ENCODE data around the gene RPS6KC1. TPM values are rescaled to one million over a fixed set of nuclear protein-coding genes. Genes with fewer than 3 reads are reported as not detected.

The RPS6KC1 gene
- total RNA-seq, 4 donors from 2014 or later, result 22.9 to 30.1 (median 26.7) TPM

- no peaks in the 10 kb centered on the region for H3K36me3 ChIP-seq
Measured at GRCh38 chr1:213049232-213049631, 1.8 kb upstream of the RPS6KC1 start.

GRCh38 chr1:213050745-213051126, 305 bp upstream of the RPS6KC1 start:
- no peaks in the 10 kb centered on the region for H3K9me3 ChIP-seq
- no peak for DNase-seq (ENCODE audit: low spot score in 2 of 2)
- WGBS, 2 donors, result 27 to 37% methylated on average over 15 of the region's 15 CpGs
- peak overlapping the region; percentile 68 to 96 (median 88) for H3K4me3 ChIP-seq
- no peak for TF ChIP-seq POLR2A (IDR thresholded peaks at IDR 0.05)
- no peak for TF ChIP-seq CTCF (IDR thresholded peaks at IDR 0.05)
- TF ChIP-seq EP300 (IDR thresholded peaks at IDR 0.05), result no peak
- H3K27ac ChIP-seq, result peak overlapping the region; percentile 43 to 78 (median 73)
- H3K4me1 ChIP-seq, result peaks cover 0 to 29% (median 9%) of the 10 kb centered on the region in 4 donors
- H3K36me3 ChIP-seq, result no peaks in the 10 kb centered on the region
- peaks cover 0 to 20% of the 10 kb centered on the region in 2 donors for H3K27me3 ChIP-seq

More at GRCh38 chr1:213049232-213049631, 1.8 kb upstream of the RPS6KC1 start:
- H3K4me3 ChIP-seq, result no peak overlapping the region
- no peak for TF ChIP-seq POLR2A (IDR thresholded peaks at IDR 0.05)
- TF ChIP-seq CTCF (IDR thresholded peaks at IDR 0.05), result no peak
- no peak for TF ChIP-seq EP300 (IDR thresholded peaks at IDR 0.05)
- WGBS, 2 donors, result 63 to 84% methylated on average over 1 of the region's 1 CpG
- DNase-seq (ENCODE audit: low spot score in 2 of 2), result no peak
- H3K4me1 ChIP-seq, result peaks cover 0 to 22% (median 9%) of the 10 kb centered on the region in 4 donors
- H3K27me3 ChIP-seq, result peaks cover 0 to 33% of the 10 kb centered on the region in 2 donors
- no peak overlapping the region for H3K27ac ChIP-seq
- H3K9me3 ChIP-seq, result no peaks in the 10 kb centered on the region

GRCh38 chr1:213051881-213052202, 801 bp downstream of the RPS6KC1 start:
- no peak for TF ChIP-seq EP300 (IDR thresholded peaks at IDR 0.05)
- TF ChIP-seq POLR2A (IDR thresholded peaks at IDR 0.05), result no peak
- no peak for TF ChIP-seq CTCF (IDR thresholded peaks at IDR 0.05)
- DNase-seq (ENCODE audit: low spot score in 2 of 2), result no peak
- Histone ChIP-seq H3K9me3 (no peaks in the 10 kb centered on the region), H3K4me1 (peaks cover 0 to 29% (median 9%) of the 10 kb centered on the region in 4 donors), H3K27me3 (peaks cover 0 to 13% of the 10 kb centered on the region in 2 donors), H3K36me3 (no peaks in the 10 kb centered on the region), H3K4me3 (peak overlapping the region; percentile 68 to 96 (median 88)), H3K27ac (peak overlapping the region in 1 of 4 donors; percentile 78)
- WGBS, 2 donors, result 15 to 30% methylated on average over 2 of the region's 2 CpGs

GRCh38 chr1:213053455-213053854, 2.4 kb downstream of the RPS6KC1 start:
- Histone ChIP-seq H3K4me3 (no peak overlapping the region), H3K27me3 (peaks cover 0 to 1% of the 10 kb centered on the region in 2 donors), H3K36me3 (no peaks in the 10 kb centered on the region), H3K9me3 (no peaks in the 10 kb centered on the region), H3K4me1 (peaks cover 0 to 29% (median 9%) of the 10 kb centered on the region in 4 donors), H3K27ac (no peak overlapping the region)
- TF ChIP-seq CTCF (IDR thresholded peaks at IDR 0.05) (no peak), EP300 (IDR thresholded peaks at IDR 0.05) (no peak), POLR2A (IDR thresholded peaks at IDR 0.05) (no peak)
- no peak for DNase-seq (ENCODE audit: low spot score in 2 of 2)

GRCh38 chr1:213054142-213054541, 3.1 kb downstream of the RPS6KC1 start:
- no peak for DNase-seq (ENCODE audit: low spot score in 2 of 2)
- H3K4me1 ChIP-seq, result peaks cover 0 to 29% (median 9%) of the 10 kb centered on the region in 4 donors
- H3K27ac ChIP-seq, result no peak overlapping the region
- 81 to 86% methylated on average over 2 of the region's 2 CpGs for WGBS, 2 donors
- H3K27me3 ChIP-seq, result no peaks in the 10 kb centered on the region
- no peaks in the 10 kb centered on the region for H3K9me3 ChIP-seq
- no peak overlapping the region for H3K4me3 ChIP-seq
- H3K36me3 ChIP-seq, result no peaks in the 10 kb centered on the region
- TF ChIP-seq CTCF (IDR thresholded peaks at IDR 0.05) (no peak), EP300 (IDR thresholded peaks at IDR 0.05) (no peak), POLR2A (IDR thresholded peaks at IDR 0.05) (no peak)

Measured in tibial nerve (tissue), 4 donors.